Testis (tissue), 3 donors: ENCODE measurements around the gene COMP. TPM values are rescaled to one million over a fixed set of nuclear protein-coding genes. Genes with fewer than 3 reads are reported as not detected.

Experiments
- DNase-seq: peaks from one replicate; pipeline ENCODE4 v3.0.0-alpha.2; 2019
- H3K27ac ChIP-seq, 2 donors: fragments of 200-600 bp; sonication (generic); one replicate each; pipeline ENCODE4 v1.5.1; 2019
- H3K27me3 ChIP-seq: fragments of 200-600 bp; sonication (generic); one replicate; pipeline ENCODE4 v1.5.1; 2019
- H3K36me3 ChIP-seq: fragments of 200-600 bp; sonication (generic); one replicate; pipeline ENCODE4 v1.5.1; 2017; ENCODE audit warnings: low read depth; ENCODE audit errors: missing control alignments
- H3K4me1 ChIP-seq: fragments of 200-600 bp; sonication (generic); one replicate; pipeline ENCODE4 v1.5.1; 2019
- H3K4me3 ChIP-seq, 2 donors: fragments of 200-600 bp; sonication (generic); one replicate each; pipeline ENCODE4 v1.5.1; 2017 to 2019
- H3K9me3 ChIP-seq: fragments of 200-600 bp; sonication (generic); one replicate; pipeline ENCODE4 v1.5.1; 2017
- CTCF ChIP-seq, 3 experiments: fragments of 450-650 bp in 2 of 3; fragments of 200-600 bp in 1 of 3; sonication (generic) in 1 of 3; IDR thresholded peaks; one replicate each; pipeline ENCODE4 v1.5.1; 2016 to 2019; ENCODE audit warnings: antibody characterized with exemption in 3 of 3, mild to moderate bottlenecking in 2 of 3, moderate library complexity in 1 of 3
- POLR2A ChIP-seq: fragments of 450-650 bp; IDR thresholded peaks from one replicate; pipeline ENCODE4 v1.6.1; 2017; ENCODE audit warnings: antibody characterized with exemption, mild to moderate bottlenecking, moderate library complexity
- WGBS, 2 donors: methylation state at CpG; one replicate each; pipeline ENCODE4 v1.1.5; 2018; 5-methylcytosine and 5-hydroxymethylcytosine counted together
- intact Hi-C: fragments of 100-400 bp; cut with DNase I; formaldehyde crosslinking; loops from one replicate; pipeline ENCODE4 v1.15.1; 2023; ENCODE audit warnings: low total_unique reads
- polyA plus RNA-seq: library from polyadenylated mRNA; stranded (reverse); fragments of 350-450 nt; fragmentation: Illumina TruSeq; extraction: RNeasy Lipid Tissue Mini Kit (QIAGEN cat#74804); gene quantifications from one replicate; pipeline ENCODE4 v1.2.3, GENCODE V29; 2014; ENCODE audit warnings: low read depth, low replicate concordance; ENCODE audit not compliant: insufficient read depth
- total RNA-seq, 2 donors: library from RNA; depleted of rRNA; stranded (reverse); fragments of >200 nt; gene quantifications; one replicate each; pipeline ENCODE4 v1.2.3, GENCODE V29; 2016

Gene COMP
- total and polyA plus RNA-seq, 3 donors from 2014 or later = 3.8 to 23.4 (median 7.1) TPM

- intact Hi-C loops = no loop called here
- H3K36me3 ChIP-seq = no peaks in the 10 kb centered on the region
- H3K27ac ChIP-seq = no peak overlapping the region
- DNase-seq = no peak
- no peaks in the 10 kb centered on the region for H3K27me3 ChIP-seq
- H3K4me3 ChIP-seq = no peak overlapping the region
- no peaks in the 10 kb centered on the region for H3K9me3 ChIP-seq
- TF ChIP-seq POLR2A = no peak
- no peak for TF ChIP-seq CTCF (IDR thresholded peaks at IDR 0.05)
- peaks cover 2% of the 10 kb centered on the region for H3K4me1 ChIP-seq
- WGBS, 2 donors = 95% methylated on average over 3 to 11 of the region's 14 CpGs
Measured at GRCh38 chr19:18781047-18781600, 10.0 kb downstream of the COMP start.

- H3K4me1 ChIP-seq = no peaks in the 10 kb centered on the region
- TF ChIP-seq POLR2A (no peak), CTCF (IDR thresholded peaks at IDR 0.05) (no peak)
- no peaks in the 10 kb centered on the region for H3K9me3 ChIP-seq
- intact Hi-C loops = no loop called here
- H3K4me3 ChIP-seq = no peak overlapping the region
- no peaks in the 10 kb centered on the region for H3K36me3 ChIP-seq
- H3K27me3 ChIP-seq = no peaks in the 10 kb centered on the region
- H3K27ac ChIP-seq = no peak overlapping the region
- no peak for DNase-seq
- 82 to 83% methylated on average over 9 to 10 of the region's 10 CpGs for whole genome bisulfite sequencing, 2 donors
Measured at GRCh38 chr19:18780631-18781030, 10.5 kb downstream of the COMP start.

GRCh38 chr19:18780081-18780480 is 11.0 kb downstream of the COMP start:
- Histone ChIP-seq H3K9me3 (no peaks in the 10 kb centered on the region), H3K4me1 (no peaks in the 10 kb centered on the region), H3K36me3 (no peaks in the 10 kb centered on the region), H3K27ac (no peak overlapping the region), H3K27me3 (no peaks in the 10 kb centered on the region), H3K4me3 (no peak overlapping the region)
- 83 to 92% methylated on average over 8 to 17 of the region's 17 CpGs for WGBS, 2 donors
- intact Hi-C loops = no loop called here
- TF ChIP-seq POLR2A (no peak), CTCF (IDR thresholded peaks at IDR 0.05) (no peak)
- DNase-seq = no peak

GRCh38 chr19:18778826-18779495 is 12.1 kb downstream of the COMP start:
- Histone ChIP-seq H3K4me1 (no peaks in the 10 kb centered on the region), H3K27ac (no peak overlapping the region), H3K36me3 (no peaks in the 10 kb centered on the region), H3K4me3 (no peak overlapping the region), H3K9me3 (no peaks in the 10 kb centered on the region), H3K27me3 (no peaks in the 10 kb centered on the region)
- intact Hi-C loops = no loop called here
- WGBS, 2 donors = 88 to 90% methylated on average over 12 to 14 of the region's 14 CpGs
- no peak for DNase-seq
- no peak for TF ChIP-seq CTCF (IDR thresholded peaks at IDR 0.05)
- no peak for TF ChIP-seq POLR2A

- WGBS, 2 donors = 74 to 84% methylated on average over 10 to 11 of the region's 11 CpGs
- Histone ChIP-seq H3K4me3 (no peak overlapping the region), H3K27ac (no peak overlapping the region), H3K27me3 (no peaks in the 10 kb centered on the region), H3K36me3 (no peaks in the 10 kb centered on the region), H3K4me1 (no peaks in the 10 kb centered on the region), H3K9me3 (no peaks in the 10 kb centered on the region)
- TF ChIP-seq CTCF (IDR thresholded peaks at IDR 0.05) (no peak), POLR2A (no peak)
- no peak for DNase-seq
- intact Hi-C loops = no loop called here
Measured at GRCh38 chr19:18778076-18778389, 13.1 kb downstream of the COMP start.
